ENCODE data around the gene CPHXL2.

DNA sequence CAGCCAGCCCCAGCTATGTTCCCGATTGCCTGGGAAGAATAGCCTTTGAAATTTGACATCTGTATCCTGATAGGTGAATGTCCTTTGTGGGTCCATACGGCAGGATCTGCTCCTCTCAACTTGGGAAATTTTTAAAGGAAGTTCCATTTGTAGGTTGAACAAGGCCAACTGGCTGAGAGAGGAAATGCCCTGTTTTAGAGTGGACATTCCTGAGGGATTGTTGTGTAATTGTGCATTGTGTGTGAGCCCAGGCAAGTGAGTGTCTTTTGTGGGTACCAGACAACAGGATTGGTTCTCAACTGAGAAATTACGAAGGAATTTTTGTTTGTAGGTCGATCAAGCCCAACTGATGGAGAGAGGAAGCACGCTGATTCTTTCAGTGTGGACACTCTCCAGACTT lies 2.6 kb upstream of the CPHXL2 start:
- no peak for TF ChIP-seq EZH2 (IDR thresholded peaks at IDR 0.05; ENCODE audit: borderline replicate concordance, low read depth, low read length, severe bottlenecking)
- TF ChIP-seq, protein P1, sequence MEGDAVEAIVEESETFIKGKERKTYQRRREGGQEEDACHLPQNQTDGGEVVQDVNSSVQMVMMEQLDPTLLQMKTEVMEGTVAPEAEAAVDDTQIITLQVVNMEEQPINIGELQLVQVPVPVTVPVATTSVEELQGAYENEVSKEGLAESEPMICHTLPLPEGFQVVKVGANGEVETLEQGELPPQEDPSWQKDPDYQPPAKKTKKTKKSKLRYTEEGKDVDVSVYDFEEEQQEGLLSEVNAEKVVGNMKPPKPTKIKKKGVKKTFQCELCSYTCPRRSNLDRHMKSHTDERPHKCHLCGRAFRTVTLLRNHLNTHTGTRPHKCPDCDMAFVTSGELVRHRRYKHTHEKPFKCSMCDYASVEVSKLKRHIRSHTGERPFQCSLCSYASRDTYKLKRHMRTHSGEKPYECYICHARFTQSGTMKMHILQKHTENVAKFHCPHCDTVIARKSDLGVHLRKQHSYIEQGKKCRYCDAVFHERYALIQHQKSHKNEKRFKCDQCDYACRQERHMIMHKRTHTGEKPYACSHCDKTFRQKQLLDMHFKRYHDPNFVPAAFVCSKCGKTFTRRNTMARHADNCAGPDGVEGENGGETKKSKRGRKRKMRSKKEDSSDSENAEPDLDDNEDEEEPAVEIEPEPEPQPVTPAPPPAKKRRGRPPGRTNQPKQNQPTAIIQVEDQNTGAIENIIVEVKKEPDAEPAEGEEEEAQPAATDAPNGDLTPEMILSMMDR (IDR thresholded peaks at IDR 0.05; ENCODE audit: borderline replicate concordance, extremely low read depth, low read length, poor library complexity, severe bottlenecking) = no peak

All from DND-41 (cell line).